Left ventricle myocardium superior (tissue), 1 donor: ENCODE data around the gene MOB2. TPM values are rescaled to one million over a fixed set of nuclear protein-coding genes. Genes with fewer than 3 reads are reported as not detected.

Experiments used
- ATAC-seq: fragments of 200-7000 bp; cut with Tn5 transposase; one replicate; pipeline ENCODE4 v1.9.1; 2020; ENCODE audit warnings: mild to moderate bottlenecking, moderate library complexity
- DNase-seq: peaks from one replicate; pipeline ENCODE4 v3.0.0-alpha.2; 2020
- intact Hi-C: fragments of 100-400 bp; cut with micrococcal nuclease; formaldehyde crosslinking; loops from one replicate; pipeline ENCODE4 v1.11.0; 2022
- total RNA-seq: library from RNA; stranded (reverse); fragmentation: NEBNext Ultra II Directional; extraction: Animal tissue kit (Norgen Biotek cat#: 25700); gene quantifications from one replicate; pipeline ENCODE4 v1.2.1, GENCODE V29; 2021
- donor health status: DM: no; HTN: yes; CAD: no; lungs with severe emphysema.

MOB2 gene
- total RNA-seq, 1 donor from 2014 or later = 52.8 TPM

GRCh38 chr11:1493650-1494244, 7.2 kb upstream of the MOB2 start:
- DNase-seq = no peak
- ATAC-seq = no peak
- intact Hi-C loops = no loop called here

GRCh38 chr11:1491379-1491778, 4.8 kb upstream of the MOB2 start:
- intact Hi-C loops = no loop called here
- no peak for DNase-seq
- no peak for ATAC-seq

GRCh38 chr11:1490651-1491050, 4.1 kb upstream of the MOB2 start:
- ATAC-seq (no peak), DNase-seq (no peak)
- intact Hi-C loops = no loop called here

- intact Hi-C loops = no loop called here
- DNase-seq = peak; percentile 25
These were observed 2.1 kb upstream of the MOB2 start for GRCh38 chr11:1488575-1489180.

GRCh38 chr11:1487851-1488574, 1.4 kb upstream of the MOB2 start:
- DNase-seq = peak; percentile 28
- no peak for ATAC-seq
- intact Hi-C loops = no loop called here

More at GRCh38 chr11:1488575-1489180, 2.1 kb upstream of the MOB2 start:
- ATAC-seq = no peak

- ATAC-seq (no peak), DNase-seq (peak; percentile 26)
- intact Hi-C loops = no loop called here
These were observed 692 bp upstream of the MOB2 start for GRCh38 chr11:1487091-1487850.

- peak; percentile 24 for DNase-seq
- no peak for ATAC-seq
- intact Hi-C loops = no loop called here
These were observed 1.1 kb downstream of the MOB2 start for GRCh38 chr11:1485504-1485885.

GRCh38 chr11:1484695-1485503, 1.7 kb downstream of the MOB2 start:
- DNase-seq = peak; percentile 57
- intact Hi-C loops = no loop called here
- ATAC-seq = peak; percentile 11

- no peak for ATAC-seq
- DNase-seq = peak; percentile 22
- intact Hi-C loops = no loop called here
These were observed 2.4 kb downstream of the MOB2 start for GRCh38 chr11:1484061-1484671.

GRCh38 chr11:1483445-1483961, 3.1 kb downstream of the MOB2 start:
- peak; percentile 19 for DNase-seq
- intact Hi-C loops = no loop called here
- ATAC-seq = no peak

GRCh38 chr11:1482581-1483444, 3.8 kb downstream of the MOB2 start:
- intact Hi-C loops = no loop called here
- ATAC-seq (peak; percentile 19), DNase-seq (peak; percentile 46)

GRCh38 chr11:1481861-1482441, 4.6 kb downstream of the MOB2 start:
- ATAC-seq (no peak), DNase-seq (peak; percentile 26)
- intact Hi-C loops = no loop called here

- DNase-seq (peak; percentile 18), ATAC-seq (no peak)
- intact Hi-C loops = no loop called here
These were observed 5.1 kb downstream of the MOB2 start for GRCh38 chr11:1481483-1481825.

GRCh38 chr11:1480555-1481482, 5.8 kb downstream of the MOB2 start:
- intact Hi-C loops = no loop called here
- peak; percentile 21 for DNase-seq
- ATAC-seq = no peak

GRCh38 chr11:1480191-1480554, 6.4 kb downstream of the MOB2 start:
- no peak for DNase-seq
- ATAC-seq = no peak
- intact Hi-C loops = no loop called here

GRCh38 chr11:1479678-1480118, 6.9 kb downstream of the MOB2 start:
- intact Hi-C loops = no loop called here
- ATAC-seq = no peak
- DNase-seq = peak; percentile 12
